ENCODE measurements around the gene ADIPOQ. TPM values are rescaled to one million over a fixed set of nuclear protein-coding genes. Genes with fewer than 3 reads are reported as not detected.

The ADIPOQ gene
- total RNA-seq, 1 experiment from 2014 or later: not detected

Other genes starting within 250 kb of the ADIPOQ start
- not detected in 2 replicates for gene AHSG, start 229.7 kb upstream of the ADIPOQ start, total RNA-seq (2014; rRNA removed; shearing (Covaris generic))
- gene FETUB, start 202.3 kb upstream of the ADIPOQ start, total RNA-seq (2014; rRNA removed; shearing (Covaris generic)): not detected in 2 replicates
- not detected in 2 replicates for gene HRG, start 176.7 kb upstream of the ADIPOQ start, total RNA-seq (2014; rRNA removed; shearing (Covaris generic))
- not detected in 2 replicates for gene KNG1, start 125.4 kb upstream of the ADIPOQ start, total RNA-seq (2014; rRNA removed; shearing (Covaris generic))
- 466 and 604 TPM in 2 replicates for gene EIF4A2, start 59.1 kb upstream of the ADIPOQ start, total RNA-seq (2014; rRNA removed; shearing (Covaris generic))
- 75.7 and 106 TPM in 2 replicates for gene RFC4, start 36.2 kb upstream of the ADIPOQ start, total RNA-seq (2014; rRNA removed; shearing (Covaris generic))
- 0.03 and 0.11 TPM in 2 replicates for gene ST6GAL1, start 87.8 kb downstream of the ADIPOQ start, total RNA-seq (2014; rRNA removed; shearing (Covaris generic))